D721Med (cell line): Measurements from ENCODE around the gene SMDT1.
"Not testable (repeated sequence)": the region's sequence is repeated elsewhere in the genome, so short reads cannot be mapped to it uniquely, and the experiment has no call there.

Experiments used
- DNase-seq: peaks from one replicate; pipeline ENCODE4 v3.0.0; 2011; ENCODE audit warnings: low spot score; ENCODE audit not compliant: insufficient read length
- FAIRE-seq: peaks from 2 replicates; lab custom pipeline; 2011; peaks lifted over from hg19 to GRCh38; lab: Jason Lieb, UNC
- CTCF ChIP-seq: IDR thresholded peaks from 2 replicates; pipeline ENCODE4 v1.5.1; 2012; ENCODE audit warnings: mild to moderate bottlenecking, control low read depth; ENCODE audit not compliant: insufficient read depth; ENCODE audit errors: missing control alignments

SMDT1 gene

GRCh38 chr22:42086051-42086450 is 6.6 kb downstream of the SMDT1 start:
- TF ChIP-seq CTCF = no peak
- no peak for DNase-seq
- FAIRE-seq = no peak

GRCh38 chr22:42090596-42091454 is 11.3 kb downstream of the SMDT1 start, which contains the start of gene NDUFA6:
Gene NDUFA6, minus strand, starts transcription at chr22:42090772. Its CDS starts 28 bp downstream, at chr22:42090744.
- FAIRE-seq (no peak), DNase-seq (peak; percentile 54)
- peak; percentile 80 for TF ChIP-seq CTCF

DNA sequence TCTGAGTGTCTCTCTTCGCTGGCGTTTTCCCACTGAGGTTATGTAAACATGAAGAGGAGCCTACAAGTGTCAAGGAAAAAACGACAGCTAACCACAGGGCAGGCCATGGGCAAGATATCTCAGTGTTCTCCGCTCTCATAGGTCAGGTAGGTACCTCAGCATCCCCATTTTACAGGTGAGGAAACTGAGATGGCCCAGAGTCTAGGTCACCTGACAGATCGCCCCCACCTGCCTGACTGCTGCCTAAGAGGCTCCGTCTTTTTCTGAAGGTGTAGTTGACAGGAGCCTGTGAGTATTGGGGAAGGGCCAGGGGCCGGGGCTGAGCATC is 11.9 kb downstream of the SMDT1 start:
- no peak for TF ChIP-seq CTCF
- DNase-seq (no peak), FAIRE-seq (no peak)

DNA sequence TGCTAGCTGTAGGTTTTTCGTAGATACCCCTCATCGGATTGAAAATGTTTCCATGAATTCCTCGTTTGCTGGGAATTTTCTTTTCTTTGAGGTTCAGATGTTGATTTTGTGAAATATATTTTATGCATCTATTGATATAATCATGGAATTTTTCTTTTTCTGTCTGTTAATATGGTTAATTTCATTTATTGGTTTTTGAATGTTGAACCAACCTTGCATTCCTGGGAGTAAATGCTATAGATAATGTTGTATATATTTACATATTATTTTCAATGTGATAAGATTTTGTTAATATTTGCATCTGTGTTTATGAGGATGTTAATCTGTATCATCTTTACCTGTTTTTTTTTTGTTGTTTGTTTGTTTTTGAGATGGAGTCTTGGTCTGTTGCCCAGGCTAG is 21.7 kb downstream of the SMDT1 start:
- FAIRE-seq (no peak), DNase-seq (no peak)
- no peak for TF ChIP-seq CTCF

- not testable (repeated sequence) for FAIRE-seq, DNase-seq
Observed at GRCh38 chr22:42104332-42104860, 24.9 kb downstream of the SMDT1 start.

- TF ChIP-seq CTCF = no peak
- FAIRE-seq (no peak), DNase-seq (no peak)
Observed at GRCh38 chr22:42108848-42109247, 29.3 kb downstream of the SMDT1 start.

- DNase-seq (no peak), FAIRE-seq (no peak)
- TF ChIP-seq CTCF = no peak
Observed at GRCh38 chr22:42111798-42112197, 32.3 kb downstream of the SMDT1 start.
